ENCODE measurements around the gene LCE1D.

GRCh38 chr1:152760551-152761190 is 35.9 kb upstream of the LCE1D start:
- TF ChIP-seq CTCF (IDR thresholded peaks at IDR 0.05; ENCODE audit: low read length), result no peak
- TF ChIP-seq EZH2 (IDR thresholded peaks at IDR 0.05; ENCODE audit: borderline replicate concordance, low read length), result no peak

All from OCI-LY1 (cell line).